Limb (tissue), 2 donors: ENCODE results near the gene SELE.
A peak's percentile ranks its signal among the peaks of the same experiment; 100 is the strongest.
"Not testable (repeated sequence)": the region's sequence is repeated elsewhere in the genome, so short reads cannot be mapped to it uniquely, and the experiment has no call there.

Source experiments
- DNase-seq, 2 donors: peaks; one replicate each; pipeline ENCODE4 v3.0.0-alpha.2; 2016; ENCODE audit errors: extremely low spot score in 2 of 2

Gene SELE

DNA sequence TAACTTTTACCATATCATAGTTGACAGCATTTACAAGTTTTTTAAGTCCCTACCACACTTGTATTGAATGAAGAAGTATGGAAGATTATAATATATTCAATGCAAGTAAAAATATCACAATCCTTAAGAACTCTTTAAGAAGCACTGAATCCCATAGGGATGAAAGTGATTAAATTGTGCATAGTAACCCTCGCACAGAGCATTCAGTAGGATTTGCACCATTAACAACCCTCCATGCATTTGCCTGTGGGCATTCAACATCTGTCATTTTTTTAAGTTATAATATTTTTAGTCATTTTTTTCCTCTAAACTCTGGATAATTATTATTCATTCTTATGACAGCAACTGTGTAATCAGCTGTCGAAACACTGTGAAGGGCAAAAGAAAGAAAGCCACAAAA, 10.1 kb downstream of the SELE start:
- DNase-seq, result no peak

- no peak for DNase-seq
Measured at GRCh38 chr1:169722779-169723178, 11.1 kb downstream of the SELE start.

DNA sequence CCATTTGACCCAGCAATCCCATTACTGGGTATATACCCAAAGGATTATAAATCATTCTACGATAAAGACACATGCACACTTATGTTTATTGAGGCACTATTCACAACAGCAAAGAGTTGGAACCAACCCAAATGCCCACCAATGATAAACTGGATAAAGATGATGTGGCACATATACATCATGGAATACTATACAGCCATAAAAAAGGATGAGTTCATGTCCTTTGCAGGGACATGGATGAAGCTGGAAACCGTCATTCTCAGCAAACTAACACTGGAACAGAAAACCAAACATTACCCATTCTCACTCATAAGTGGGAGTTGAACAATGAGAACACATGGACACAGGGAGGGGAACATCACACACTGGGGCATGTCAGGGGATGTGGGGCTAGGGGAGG, 18.8 kb downstream of the SELE start:
- DNase-seq, result not testable (repeated sequence)

- DNase-seq, result not testable (repeated sequence)
Measured at GRCh38 chr1:169713090-169713489, 20.8 kb downstream of the SELE start.

- no peak for DNase-seq
Measured at GRCh38 chr1:169712309-169712631, 21.6 kb downstream of the SELE start.

DNA sequence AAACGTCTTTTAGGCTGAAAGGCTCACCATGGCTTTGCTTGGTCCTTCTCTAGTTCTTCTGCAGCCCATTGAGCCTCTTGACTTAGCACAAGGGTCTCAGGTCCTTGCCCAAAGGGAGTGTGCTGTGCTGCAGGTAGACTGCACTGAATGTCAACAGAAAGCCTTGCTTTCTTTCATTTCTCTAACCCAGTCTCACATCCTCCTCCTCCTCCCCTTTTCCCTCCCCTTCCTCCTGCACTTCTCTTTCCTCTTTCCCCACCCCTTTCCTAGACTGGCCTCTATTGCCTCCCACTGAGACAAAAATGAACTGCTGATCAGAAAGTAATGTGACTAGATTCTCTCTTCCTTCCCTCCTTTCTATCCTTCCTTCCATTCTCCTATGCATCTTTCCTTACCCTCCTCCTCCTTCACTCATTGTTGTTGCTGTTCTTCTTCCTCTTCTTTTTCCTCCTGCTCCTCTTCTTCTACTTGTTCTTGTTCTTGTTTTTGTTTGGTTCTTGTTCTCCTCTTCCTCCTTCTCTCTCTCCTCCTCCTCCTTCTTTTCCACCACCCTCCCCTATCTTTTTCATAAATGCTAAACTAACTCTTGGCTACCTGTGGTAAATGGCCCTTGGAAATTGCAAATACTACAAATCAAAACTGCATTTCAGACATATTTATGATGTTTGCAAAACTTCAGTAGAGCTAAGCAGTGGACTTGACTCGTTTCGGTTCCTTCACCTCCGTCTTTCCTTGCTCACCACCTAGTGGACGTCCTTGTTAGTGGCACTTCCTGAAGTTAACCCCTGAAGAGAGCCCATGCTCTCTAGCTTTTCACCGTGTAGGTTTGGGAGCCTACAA, 22.2 kb downstream of the SELE start, which contains the start of gene SELL:
Gene SELL (minus strand): TSS at position 152 of the 840 bp plus-strand sequence. CDS start 122 bp downstream, at position 30.
- peak; percentile 44 to 50 for DNase-seq

GRCh38 chr1:169708647-169709046, 25.2 kb downstream of the SELE start:
- no peak for DNase-seq

- DNase-seq, result no peak
Measured at GRCh38 chr1:169707912-169708604, 25.8 kb downstream of the SELE start.

GRCh38 chr1:169704797-169705196, 29.1 kb downstream of the SELE start:
- DNase-seq, result no peak

- DNase-seq, result no peak
Measured at GRCh38 chr1:169701261-169702005, 32.4 kb downstream of the SELE start.

GRCh38 chr1:169699707-169700106, 34.2 kb downstream of the SELE start:
- no peak for DNase-seq

- DNase-seq, result no peak
Measured at GRCh38 chr1:169698976-169699375, 34.9 kb downstream of the SELE start.

DNA sequence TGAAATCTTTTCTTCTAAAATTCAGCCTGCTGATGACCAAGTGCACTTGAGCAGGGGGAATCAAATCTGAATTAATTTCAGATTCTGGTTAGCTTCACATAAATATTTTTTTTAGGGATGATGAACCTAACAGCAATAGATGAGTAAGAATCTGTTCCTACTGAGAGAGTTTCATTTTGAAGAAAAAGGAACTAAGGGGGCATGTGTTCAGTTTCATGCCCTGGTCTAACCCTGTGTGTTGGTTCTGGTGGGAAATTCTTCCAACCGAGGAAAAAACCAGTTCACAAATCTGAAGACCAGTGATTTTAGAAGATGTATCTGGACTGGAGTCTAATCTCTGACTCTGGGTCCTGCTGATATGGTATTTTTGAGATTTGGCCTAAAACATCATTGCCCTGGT, 36.1 kb downstream of the SELE start:
- DNase-seq, result no peak

- DNase-seq, result no peak
Measured at GRCh38 chr1:169696273-169697100, 37.4 kb downstream of the SELE start.

DNA sequence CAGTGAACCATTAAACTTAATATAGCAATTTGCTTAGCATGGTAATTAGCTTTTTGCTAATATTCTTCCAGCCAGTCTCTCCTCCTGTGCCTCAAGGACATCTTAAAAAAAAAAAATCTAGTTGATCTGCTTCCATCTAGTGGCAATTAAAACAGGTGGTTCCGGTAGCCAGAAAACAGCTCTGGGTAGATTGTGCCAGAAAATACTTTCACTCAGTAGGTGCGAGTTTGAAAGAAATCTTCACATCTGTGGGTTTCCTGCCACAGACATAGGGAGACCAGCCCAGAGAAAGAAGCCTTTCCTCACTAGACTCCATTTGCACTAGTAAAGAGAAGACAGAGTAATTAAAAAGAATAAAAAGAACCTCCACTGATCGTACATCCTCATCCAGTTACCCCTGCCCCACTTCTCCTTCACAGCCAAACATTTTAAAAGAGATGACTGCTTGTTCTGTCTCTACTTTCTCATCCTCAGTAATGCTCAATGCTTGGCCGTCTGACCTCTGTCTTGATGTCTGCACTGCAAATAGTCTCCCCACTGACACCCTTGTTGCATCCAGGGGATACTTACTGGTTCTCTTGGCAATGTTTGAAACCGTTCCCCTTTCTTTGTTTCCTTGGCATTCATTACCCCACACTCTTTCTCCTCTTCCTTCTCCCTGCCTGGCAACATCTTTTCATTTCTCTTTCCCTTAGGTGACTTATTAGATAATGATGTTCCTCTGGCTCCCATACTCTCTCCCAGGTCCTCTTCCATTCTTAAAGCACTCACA, 39.4 kb downstream of the SELE start:
- DNase-seq, result no peak

DNA sequence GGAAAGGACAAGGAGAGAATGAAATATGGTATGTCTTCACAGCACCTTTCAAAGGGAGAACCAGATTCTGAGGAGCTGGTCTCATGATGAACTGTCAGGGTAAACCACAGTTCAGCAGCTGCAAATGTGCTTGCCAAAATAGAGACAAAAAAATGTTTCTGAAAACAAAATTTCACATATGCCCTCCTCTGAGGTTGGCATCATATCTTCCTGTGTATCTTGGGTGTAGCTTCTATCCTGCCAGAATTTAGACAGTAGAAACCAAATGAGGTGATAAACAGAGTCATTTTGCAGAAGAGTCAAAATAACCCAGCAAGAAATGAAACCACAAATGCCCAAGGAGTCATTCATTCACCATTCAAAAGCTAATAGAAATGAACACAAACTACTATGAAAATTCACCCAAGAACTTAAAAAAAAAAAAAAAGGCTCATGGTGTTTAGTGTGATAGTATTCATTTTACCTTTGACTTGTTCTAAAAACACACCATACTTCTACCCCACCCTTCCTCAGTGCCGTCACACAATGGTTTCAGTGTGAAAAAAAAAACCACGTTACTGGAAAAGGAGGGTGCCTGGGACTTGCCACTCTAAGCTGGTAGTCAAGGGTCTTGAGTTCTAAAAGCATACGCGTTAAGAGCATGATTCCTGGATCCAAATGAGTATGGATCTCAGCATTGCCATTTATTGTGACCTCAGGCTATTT, 41.0 kb downstream of the SELE start:
- no peak for DNase-seq

DNA sequence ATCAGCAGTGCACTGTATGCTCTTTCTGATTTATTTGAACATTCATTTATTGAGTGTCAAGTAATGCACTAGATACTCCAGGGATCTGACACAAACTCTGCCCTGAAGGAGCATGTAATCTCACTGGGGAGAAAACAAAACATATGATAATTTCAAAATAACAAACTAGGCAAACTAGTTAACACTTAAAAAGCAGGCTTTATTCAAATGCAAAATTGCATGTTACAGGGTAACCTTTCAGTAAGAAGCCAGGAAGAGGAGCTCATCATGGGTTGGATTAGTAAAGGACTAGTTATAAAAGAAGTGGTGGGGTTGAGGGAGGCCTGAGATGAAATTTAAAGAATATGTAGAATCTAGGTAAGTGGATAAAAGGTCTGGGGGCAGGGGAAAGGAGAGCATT, 43.4 kb downstream of the SELE start:
- no peak for DNase-seq

- no peak for DNase-seq
Measured at GRCh38 chr1:169689395-169689794, 44.5 kb downstream of the SELE start.

- DNase-seq, result not testable (repeated sequence)
Measured at GRCh38 chr1:169688377-169688776, 45.5 kb downstream of the SELE start.

GRCh38 chr1:169683661-169684060, 50.2 kb downstream of the SELE start:
- no peak for DNase-seq
